ENCODE measurements around the gene TWNK.

- no peak for TF ChIP-seq EZH2 (IDR thresholded peaks at IDR 0.05; ENCODE audit: borderline replicate concordance, low read depth, low read length, severe bottlenecking)
- no peak for TF ChIP-seq CTCF (IDR thresholded peaks at IDR 0.05; ENCODE audit: borderline replicate concordance, extremely low read depth, low read length, poor library complexity, severe bottlenecking)
These were observed 14.3 kb upstream of the TWNK start for GRCh38 chr10:100972904-100973535.

Measured in DND-41 (cell line).